ENCODE measurements around the gene CCL8. TPM values are rescaled to one million over a fixed set of nuclear protein-coding genes. Genes with fewer than 3 reads are reported as not detected.

CCL8 gene
- total and polyA plus RNA-seq, 7 donors: 0.03 to 0.42 (median 0.09) TPM; not detected in 4

DNA sequence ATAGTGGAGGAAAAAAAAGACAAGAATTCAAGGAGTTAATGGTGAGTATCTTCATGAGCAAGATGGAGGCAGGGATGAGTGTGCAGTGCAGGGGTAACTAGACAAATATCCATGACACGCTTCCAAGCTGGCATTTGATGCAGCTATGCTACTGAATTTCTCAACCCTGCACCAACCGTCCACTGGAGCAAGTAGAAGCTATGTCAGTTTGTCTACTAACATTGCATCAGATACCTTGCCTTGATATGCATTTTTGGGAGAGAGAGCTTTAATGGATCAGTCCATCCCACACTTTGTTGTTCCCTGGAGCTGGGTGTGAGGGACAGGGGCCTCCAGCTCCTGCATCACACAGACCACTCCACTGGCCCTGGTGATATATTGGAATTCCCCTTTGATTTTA is 17.2 kb upstream of the CCL8 start:
- H3K27ac ChIP-seq: no peak overlapping the region
- no peaks in the 10 kb centered on the region for H3K4me1 ChIP-seq
- no peaks in the 10 kb centered on the region for H3K36me3 ChIP-seq (ENCODE audit: insufficient read depth in 1 of 2, low read depth in 1 of 2)
- ATAC-seq: no peak
- intact Hi-C loops (cut with DNase I): no loop called here
- DNase-seq: no peak
- H3K9me3 ChIP-seq: no peaks in the 10 kb centered on the region
- H3K4me3 ChIP-seq: no peak overlapping the region
- WGBS, 3 donors: 59 to 86% (median 70%) methylated on average over 2 of the region's 2 CpGs
- TF ChIP-seq, protein P1, sequence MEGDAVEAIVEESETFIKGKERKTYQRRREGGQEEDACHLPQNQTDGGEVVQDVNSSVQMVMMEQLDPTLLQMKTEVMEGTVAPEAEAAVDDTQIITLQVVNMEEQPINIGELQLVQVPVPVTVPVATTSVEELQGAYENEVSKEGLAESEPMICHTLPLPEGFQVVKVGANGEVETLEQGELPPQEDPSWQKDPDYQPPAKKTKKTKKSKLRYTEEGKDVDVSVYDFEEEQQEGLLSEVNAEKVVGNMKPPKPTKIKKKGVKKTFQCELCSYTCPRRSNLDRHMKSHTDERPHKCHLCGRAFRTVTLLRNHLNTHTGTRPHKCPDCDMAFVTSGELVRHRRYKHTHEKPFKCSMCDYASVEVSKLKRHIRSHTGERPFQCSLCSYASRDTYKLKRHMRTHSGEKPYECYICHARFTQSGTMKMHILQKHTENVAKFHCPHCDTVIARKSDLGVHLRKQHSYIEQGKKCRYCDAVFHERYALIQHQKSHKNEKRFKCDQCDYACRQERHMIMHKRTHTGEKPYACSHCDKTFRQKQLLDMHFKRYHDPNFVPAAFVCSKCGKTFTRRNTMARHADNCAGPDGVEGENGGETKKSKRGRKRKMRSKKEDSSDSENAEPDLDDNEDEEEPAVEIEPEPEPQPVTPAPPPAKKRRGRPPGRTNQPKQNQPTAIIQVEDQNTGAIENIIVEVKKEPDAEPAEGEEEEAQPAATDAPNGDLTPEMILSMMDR (IDR thresholded peaks at IDR 0.05): no peak
- H3K27me3 ChIP-seq (ENCODE audit: insufficient read depth in 3 of 3, low read length in 2 of 3): no peaks in the 10 kb centered on the region

DNA sequence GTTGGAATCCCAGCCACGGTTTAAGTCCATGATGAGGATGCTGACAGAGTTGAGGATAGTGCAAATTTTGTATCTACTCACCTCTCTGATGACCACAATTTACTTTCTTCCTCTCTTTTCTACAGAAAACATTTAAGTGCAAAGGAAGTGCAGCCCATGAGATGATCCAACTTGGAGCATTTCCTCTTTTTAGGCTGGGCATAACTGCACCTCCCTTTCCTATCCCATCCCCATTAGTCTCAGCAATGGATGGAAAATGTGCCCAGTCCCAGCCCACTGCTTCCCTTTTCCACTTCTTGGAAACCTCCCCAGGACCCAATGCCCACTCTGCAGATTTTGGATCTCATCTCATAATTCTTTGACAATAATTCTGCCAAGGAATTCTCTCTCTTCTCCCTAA is 16.6 kb upstream of the CCL8 start:
- H3K4me1 ChIP-seq: no peaks in the 10 kb centered on the region
- intact Hi-C loops (cut with DNase I): no loop called here

DNA sequence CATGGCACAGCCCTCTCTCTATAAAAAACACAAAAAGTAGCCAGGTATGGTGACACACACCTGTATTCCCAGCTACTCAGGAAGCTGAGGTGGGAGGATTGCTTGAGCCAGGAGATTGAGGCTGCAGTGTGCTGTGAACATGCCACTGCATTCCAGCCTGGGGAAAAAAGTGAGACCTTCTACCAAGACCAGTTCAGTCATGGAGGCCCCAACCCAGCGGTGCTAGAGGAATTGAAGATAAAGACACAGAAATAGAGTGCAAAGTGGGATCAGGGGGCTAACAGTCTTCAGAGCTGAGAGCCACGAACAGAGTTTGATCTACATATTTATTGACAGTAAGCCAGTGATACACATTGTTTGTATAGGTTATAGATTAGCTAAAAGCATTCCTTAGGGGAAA is 15.6 kb upstream of the CCL8 start:
- intact Hi-C loops (cut with DNase I): no loop called here
- no peaks in the 10 kb centered on the region for H3K27me3 ChIP-seq (ENCODE audit: insufficient read depth in 3 of 3, low read length in 2 of 3)
- no peaks in the 10 kb centered on the region for H3K36me3 ChIP-seq (ENCODE audit: insufficient read depth in 1 of 2, low read depth in 1 of 2)
- H3K4me3 ChIP-seq: no peak overlapping the region
- H3K9me3 ChIP-seq: no peaks in the 10 kb centered on the region
- peaks cover 3% of the 10 kb centered on the region for H3K4me1 ChIP-seq
- DNase-seq: no peak
- no peak for ATAC-seq
- TF ChIP-seq, protein P1 (IDR thresholded peaks at IDR 0.05): no peak
- no peak overlapping the region for H3K27ac ChIP-seq
- WGBS, 3 donors: 95 to 100% (median 96%) methylated on average over 2 of the region's 2 CpGs

More for the DNA sequence above, 16.6 kb upstream of the CCL8 start:
- Histone ChIP-seq H3K4me3 (no peak overlapping the region), H3K9me3 (no peaks in the 10 kb centered on the region), H3K27me3 (ENCODE audit: insufficient read depth in 3 of 3, low read length in 2 of 3) (no peaks in the 10 kb centered on the region), H3K36me3 (ENCODE audit: insufficient read depth in 1 of 2, low read depth in 1 of 2) (no peaks in the 10 kb centered on the region), H3K27ac (no peak overlapping the region)
- TF ChIP-seq, protein P1 (IDR thresholded peaks at IDR 0.05): no peak
- WGBS, 3 donors: 85 to 95% (median 86%) methylated on average over 1 of the region's 1 CpG
- ATAC-seq (no peak), DNase-seq (no peak)

DNA sequence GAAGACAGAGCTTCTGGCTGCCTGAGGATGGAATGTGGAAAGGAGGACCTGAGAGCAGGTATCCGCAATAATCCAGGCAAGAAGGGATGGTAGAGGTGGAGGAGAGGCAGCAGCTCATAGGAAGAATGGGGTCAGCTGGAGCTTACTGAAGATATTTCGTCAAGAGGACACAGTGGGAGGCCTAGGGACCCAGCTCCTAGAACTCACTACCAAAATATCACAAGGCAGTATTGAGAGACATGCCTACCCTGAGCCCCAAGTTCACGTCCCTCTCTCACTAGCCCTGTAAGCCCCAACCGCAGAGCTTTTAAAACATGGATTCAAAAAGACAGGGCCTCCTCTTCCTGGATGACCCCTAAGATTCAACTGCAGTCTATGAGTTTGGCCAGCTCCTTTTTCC is 14.2 kb upstream of the CCL8 start:
- WGBS, 3 donors: 93 to 98% (median 94%) methylated on average over 4 of the region's 4 CpGs
- TF ChIP-seq, protein P1 (IDR thresholded peaks at IDR 0.05): no peak
- peaks cover 3% of the 10 kb centered on the region for H3K4me1 ChIP-seq

DNA sequence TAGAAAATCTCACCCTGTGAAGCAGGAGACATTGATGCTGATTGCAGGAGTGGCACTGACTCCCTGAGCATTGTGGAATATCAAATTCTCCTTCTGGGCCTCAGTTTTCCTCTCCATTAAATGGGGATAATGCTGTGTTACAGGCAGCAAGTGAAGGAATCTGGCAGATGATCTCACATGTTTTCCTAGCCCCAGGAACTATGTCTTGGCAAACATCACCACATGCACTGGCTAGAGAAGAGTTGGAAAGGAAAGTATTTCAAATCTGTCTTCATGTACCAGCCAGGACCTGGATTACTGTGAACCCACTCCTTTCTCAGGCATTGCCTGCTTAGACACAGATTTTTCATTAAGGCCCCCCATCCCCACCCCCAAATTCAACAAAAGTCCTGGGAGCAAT is 13.6 kb upstream of the CCL8 start:
- H3K36me3 ChIP-seq (ENCODE audit: insufficient read depth in 1 of 2, low read depth in 1 of 2): no peaks in the 10 kb centered on the region
- DNase-seq: no peak
- TF ChIP-seq, protein P1 (IDR thresholded peaks at IDR 0.05): no peak
- no peak overlapping the region for H3K4me3 ChIP-seq
- H3K27me3 ChIP-seq (ENCODE audit: insufficient read depth in 3 of 3, low read length in 2 of 3): no peaks in the 10 kb centered on the region
- no peaks in the 10 kb centered on the region for H3K9me3 ChIP-seq
- intact Hi-C loops (cut with DNase I): loop anchor here (1.0 to 5.0 kb wide), 2 partner anchors 103 to 105 kb away; no protein-coding TSS in a partner anchor
- H3K27ac ChIP-seq: no peak overlapping the region
- peaks cover 3% of the 10 kb centered on the region for H3K4me1 ChIP-seq
- ATAC-seq: no peak

More for the DNA sequence above, 14.2 kb upstream of the CCL8 start:
- H3K27me3 ChIP-seq (ENCODE audit: insufficient read depth in 3 of 3, low read length in 2 of 3): no peaks in the 10 kb centered on the region
- no peaks in the 10 kb centered on the region for H3K9me3 ChIP-seq
- no peak overlapping the region for H3K27ac ChIP-seq
- H3K36me3 ChIP-seq (ENCODE audit: insufficient read depth in 1 of 2, low read depth in 1 of 2): no peaks in the 10 kb centered on the region
- intact Hi-C loops (cut with DNase I): loop anchor here in 1 of 2 donors (5.0 kb wide), 1 partner anchor 103 kb away; no protein-coding TSS in a partner anchor
- ATAC-seq: no peak
- H3K4me3 ChIP-seq: no peak overlapping the region
- DNase-seq: no peak
